HEK293T (cell line): ENCODE data around the gene MDFI.

Experiments used
- CTCF ChIA-PET: fragments of 350-600 bp; formaldehyde crosslinking; extraction: SDS; loops from one replicate; lab custom pipeline; 2021; ENCODE audit warnings: antibody characterized with exemption, inconsistent platforms; lab: Yijun Ruan, JAX
- POLR2A ChIA-PET: fragments of 350-600 bp; formaldehyde crosslinking; extraction: SDS; loops from one replicate; lab custom pipeline; 2020; ENCODE audit warnings: antibody characterized with exemption, inconsistent platforms; lab: Yijun Ruan, JAX
- DNase-seq: peaks from one replicate; pipeline ENCODE4 v3.0.0; 2012; ENCODE audit warnings: mixed read lengths; ENCODE audit errors: extremely low spot score
- ARNT ChIP-seq: fragments of 450-650 bp; IDR thresholded peaks from 2 replicates; pipeline ENCODE4 v1.6.1; 2017; ENCODE audit warnings: mild to moderate bottlenecking
- BHLHE40 ChIP-seq: fragments of 450-650 bp; IDR thresholded peaks from 2 replicates; pipeline ENCODE4 v1.6.1; 2016; ENCODE audit warnings: mild to moderate bottlenecking, moderate library complexity, borderline replicate concordance
- CTBP1 ChIP-seq: fragments of 450-650 bp; IDR thresholded peaks from 2 replicates; pipeline ENCODE4 v1.6.1; 2016; ENCODE audit warnings: borderline replicate concordance
- ELF4 ChIP-seq: fragments of 450-650 bp; IDR thresholded peaks from 2 replicates; pipeline ENCODE4 v1.6.1; 2017; ENCODE audit warnings: antibody characterized with exemption
- FOXA1 ChIP-seq: fragments of 450-650 bp; IDR thresholded peaks from 2 replicates; pipeline ENCODE4 v1.6.1; 2016; ENCODE audit warnings: mild to moderate bottlenecking
- FOXK2 ChIP-seq: fragments of 450-650 bp; IDR thresholded peaks from 2 replicates; pipeline ENCODE4 v1.6.1; 2016; ENCODE audit warnings: mild to moderate bottlenecking
- HDGF ChIP-seq: fragments of 450-650 bp; IDR thresholded peaks from 2 replicates; pipeline ENCODE4 v1.6.1; 2017; ENCODE audit warnings: antibody characterized with exemption, borderline replicate concordance
- LEF1 ChIP-seq: fragments of 450-650 bp; IDR thresholded peaks from 2 replicates; pipeline ENCODE4 v1.6.1; 2017; ENCODE audit warnings: mild to moderate bottlenecking, borderline replicate concordance
- NFRKB ChIP-seq: fragments of 450-650 bp; IDR thresholded peaks from 2 replicates; pipeline ENCODE4 v1.6.1; 2016; ENCODE audit warnings: mild to moderate bottlenecking, moderate library complexity
- PKNOX1 ChIP-seq: fragments of 450-650 bp; IDR thresholded peaks from 2 replicates; pipeline ENCODE4 v1.6.1; 2016
- SP1 ChIP-seq: fragments of 450-650 bp; IDR thresholded peaks from 2 replicates; pipeline ENCODE4 v1.6.1; 2017
- TARDBP ChIP-seq: fragments of 450-650 bp; IDR thresholded peaks from 2 replicates; pipeline ENCODE4 v1.6.1; 2016
- ZNF384 ChIP-seq: fragments of 450-650 bp; IDR thresholded peaks from 2 replicates; pipeline ENCODE4 v1.6.1; 2016

The MDFI gene

GRCh38 chr6:41638935-41639808 is 904 bp downstream of the MDFI start:
- DNase-seq, result no peak
- no peak for TF ChIP-seq FOXA1
- POLR2A ChIA-PET, result no interaction called here
- CTCF ChIA-PET, result no interaction called here

- TF ChIP-seq FOXA1, result no peak
- ChIA-PET CTCF (interaction anchor here (0.5 kb wide), 1 partner anchor 329 kb away, joined by 4 read pairs; no protein-coding TSS in a partner anchor), POLR2A (no interaction called here)
- no peak for DNase-seq
Observed at GRCh38 chr6:41639809-41640371, 1.6 kb downstream of the MDFI start.

- ChIA-PET CTCF (no interaction called here), POLR2A (no interaction called here)
- no peak for DNase-seq
- TF ChIP-seq PKNOX1, result no peak
- no peak for TF ChIP-seq NFRKB
- no peak for TF ChIP-seq ELF4
- TF ChIP-seq LEF1, result no peak
Observed at GRCh38 chr6:41640426-41640825, 2.2 kb downstream of the MDFI start.

DNA sequence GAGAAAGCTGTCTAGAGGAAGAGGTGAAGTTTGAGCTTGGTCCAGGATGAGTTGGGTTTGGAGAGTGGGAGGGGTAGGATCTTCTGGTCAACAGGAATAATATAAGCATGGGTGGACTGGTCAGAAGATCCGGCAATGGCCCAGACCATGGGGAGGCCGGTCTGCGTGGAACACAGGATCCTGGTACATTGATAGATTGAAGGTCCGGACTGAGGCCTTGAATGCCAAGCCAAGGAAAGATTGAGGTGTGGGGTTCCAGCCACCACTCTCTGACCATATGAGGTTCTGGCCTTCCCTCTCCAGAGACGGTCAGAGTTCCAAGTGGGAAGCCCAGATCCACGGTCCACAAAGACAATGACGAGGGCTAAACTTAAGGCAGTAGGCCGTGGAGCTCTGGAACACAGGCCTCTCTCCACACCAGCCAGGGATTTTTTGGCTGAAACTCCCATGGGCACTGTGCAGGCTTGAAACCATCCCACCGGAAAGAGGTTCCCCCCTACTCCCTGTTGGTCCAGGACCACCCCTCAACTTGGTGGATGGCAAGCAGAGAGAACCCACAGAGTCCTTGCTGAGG is 3.2 kb downstream of the MDFI start:
- no peak for DNase-seq
- CTCF ChIA-PET, result interaction anchor here (1.0 kb wide), 1 partner anchor 273 kb away, joined by 3 read pairs; no protein-coding TSS in a partner anchor
- POLR2A ChIA-PET, result no interaction called here
- TF ChIP-seq ZNF384 (no peak), CTBP1 (no peak)

DNA sequence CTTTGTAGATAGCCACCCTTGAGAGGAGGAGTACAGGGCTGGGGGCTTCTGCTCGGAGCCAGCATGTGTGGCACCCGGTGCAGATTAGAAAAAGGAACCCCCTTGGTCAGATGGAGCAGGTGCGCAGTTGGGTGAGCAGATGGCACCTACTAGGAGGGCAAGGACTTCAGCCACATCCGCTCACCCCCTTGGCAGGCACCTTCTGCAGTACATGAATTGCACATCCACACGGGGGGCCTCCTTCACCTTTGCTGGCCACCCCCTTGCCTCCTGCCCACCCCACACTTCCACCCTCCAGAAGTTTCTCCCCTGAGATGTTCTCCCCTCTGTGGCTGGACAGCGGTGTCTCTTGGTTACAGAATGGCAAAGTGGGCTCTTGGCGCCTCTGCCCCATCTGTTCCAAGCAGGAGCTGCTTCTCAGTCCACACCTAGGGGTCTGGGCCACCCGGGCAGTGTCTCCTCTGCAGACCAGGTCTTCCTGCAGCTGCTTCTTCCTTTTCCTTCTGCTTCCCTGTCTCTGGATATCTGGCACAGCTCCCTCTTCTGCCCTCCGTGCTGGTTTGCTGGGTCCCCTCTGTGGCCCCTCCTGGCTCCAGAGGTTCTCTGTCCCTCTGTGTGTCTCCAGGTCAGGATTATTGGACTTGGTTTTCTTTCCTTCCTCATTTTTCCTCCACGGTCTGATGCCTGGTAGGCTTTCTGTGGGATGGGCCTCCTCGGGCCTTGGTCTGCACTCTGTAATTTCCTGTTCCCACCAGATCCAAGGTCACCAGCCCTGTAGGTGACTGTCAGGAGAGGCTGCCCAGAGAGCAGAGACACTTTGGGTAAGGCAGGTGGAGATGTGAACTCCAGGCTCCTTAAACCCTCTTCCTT is 4.1 kb downstream of the MDFI start:
- ChIA-PET CTCF (interaction anchor here (0.9 kb wide), 1 partner anchor 9 kb away, joined by 3 read pairs; no protein-coding TSS in a partner anchor), POLR2A (no interaction called here)

GRCh38 chr6:41642960-41643898 is 5.0 kb downstream of the MDFI start:
- TF ChIP-seq ZNF384 (no peak), SP1 (no peak), HDGF (no peak), LEF1 (no peak), TARDBP (no peak), PKNOX1 (no peak)
- CTCF ChIA-PET, result no interaction called here
- POLR2A ChIA-PET, result no interaction called here

More for the DNA sequence above, 4.1 kb downstream of the MDFI start:
- DNase-seq, result no peak
- TF ChIP-seq SP1, result no peak
- no peak for TF ChIP-seq FOXA1
- no peak for TF ChIP-seq LEF1
- no peak for TF ChIP-seq ARNT
- no peak for TF ChIP-seq NFRKB
- no peak for TF ChIP-seq PKNOX1
- no peak for TF ChIP-seq BHLHE40
- TF ChIP-seq FOXK2, result no peak

More at GRCh38 chr6:41642960-41643898, 5.0 kb downstream of the MDFI start:
- no peak for DNase-seq
